GM13976 (cell line): ENCODE data around the gene TCP11L1.

Source experiments
- DNase-seq: peaks from one replicate; pipeline ENCODE4 v3.0.0; 2012; ENCODE audit warnings: low spot score
- CTCF ChIP-seq: IDR thresholded peaks from 2 replicates; pipeline ENCODE4 v1.5.1; 2012; ENCODE audit warnings: borderline replicate concordance, mild to moderate bottlenecking; ENCODE audit not compliant: insufficient read depth; ENCODE audit errors: extremely low read depth, missing control alignments, control extremely low read depth
- in situ Hi-C: fragments of 300-500 bp; cut with MboI; formaldehyde crosslinking; loops from one replicate; pipeline ENCODE4 v1.12.0; 2022; ENCODE audit warnings: low sequenced_read_pairs, mixed read lengths, inconsistent platforms; ENCODE audit not compliant: unreplicated experiment

The TCP11L1 gene

GRCh38 chr11:33064866-33065265 lies 25.5 kb downstream of the TCP11L1 start:
- no peak for TF ChIP-seq CTCF
- in situ Hi-C loops = no loop called here
- peak; percentile 40 for DNase-seq

GRCh38 chr11:33065445-33066178 lies 26.2 kb downstream of the TCP11L1 start:
- TF ChIP-seq CTCF = peak; percentile 66
- in situ Hi-C loops = no loop called here
- DNase-seq = peak; percentile 73

GRCh38 chr11:33067294-33067693 lies 27.9 kb downstream of the TCP11L1 start:
- in situ Hi-C loops = no loop called here
- no peak for TF ChIP-seq CTCF
- no peak for DNase-seq

- no peak for DNase-seq
- no peak for TF ChIP-seq CTCF
- in situ Hi-C loops = no loop called here
These were observed 29.4 kb downstream of the TCP11L1 start for GRCh38 chr11:33068611-33069340.

GRCh38 chr11:33072465-33072864 lies 33.1 kb downstream of the TCP11L1 start:
- no peak for DNase-seq
- no peak for TF ChIP-seq CTCF
- in situ Hi-C loops = no loop called here

- TF ChIP-seq CTCF = no peak
- no peak for DNase-seq
- in situ Hi-C loops = no loop called here
These were observed 44.5 kb downstream of the TCP11L1 start for GRCh38 chr11:33083918-33084317.
